Endometrial microvascular endothelial cells (primary cell): ENCODE results near the gene URB1. TPM values are rescaled to one million over a fixed set of nuclear protein-coding genes. Genes with fewer than 3 reads are reported as not detected.
"Not testable (repeated sequence)": the region's sequence is repeated elsewhere in the genome, so short reads cannot be mapped to it uniquely, and the experiment has no call there.

Source experiments
- in situ Hi-C: cut with HindIII; loops from 2 replicates; pipeline ENCODE4 v1.10.0; 2017; ENCODE audit warnings: low sequenced_read_pairs, low pct_unique_long_range_greater_than_20kb; ENCODE audit errors: inconsistent ontology term
- total RNA-seq: library from RNA; depleted of rRNA; stranded (reverse); fragments of >200 nt; gene quantifications from one replicate; pipeline ENCODE4 v1.2.3, GENCODE V29; 2015; ENCODE audit errors: inconsistent ontology term

The URB1 gene
- total RNA-seq, 1 donor from 2014 or later = 19.7 TPM

DNA sequence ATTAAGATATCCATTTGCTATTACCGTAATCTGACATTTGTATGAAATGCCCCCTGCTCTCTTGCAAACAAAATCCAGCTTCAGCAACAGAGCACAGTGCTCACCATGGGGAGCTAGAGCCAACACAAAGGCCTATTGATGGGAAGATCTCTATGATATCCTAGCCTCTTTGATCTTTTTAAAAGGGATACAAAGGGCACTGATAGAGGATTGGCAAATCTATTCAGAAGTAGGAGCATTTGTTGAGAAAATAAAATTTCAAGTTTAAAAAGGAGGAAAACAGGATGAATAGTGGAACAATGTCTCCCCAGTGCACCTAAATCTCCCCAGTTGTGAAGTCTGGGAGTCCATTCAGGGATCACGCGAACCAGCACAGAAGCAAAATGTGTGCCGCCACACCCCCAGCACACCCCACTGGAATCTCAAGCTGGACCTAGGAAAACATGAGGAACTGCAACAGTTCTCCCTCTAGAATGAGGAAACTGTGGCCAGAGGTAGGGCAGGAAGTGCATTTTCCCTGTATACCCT is 62.0 kb downstream of the URB1 start:
- in situ Hi-C loops = no loop called here

DNA sequence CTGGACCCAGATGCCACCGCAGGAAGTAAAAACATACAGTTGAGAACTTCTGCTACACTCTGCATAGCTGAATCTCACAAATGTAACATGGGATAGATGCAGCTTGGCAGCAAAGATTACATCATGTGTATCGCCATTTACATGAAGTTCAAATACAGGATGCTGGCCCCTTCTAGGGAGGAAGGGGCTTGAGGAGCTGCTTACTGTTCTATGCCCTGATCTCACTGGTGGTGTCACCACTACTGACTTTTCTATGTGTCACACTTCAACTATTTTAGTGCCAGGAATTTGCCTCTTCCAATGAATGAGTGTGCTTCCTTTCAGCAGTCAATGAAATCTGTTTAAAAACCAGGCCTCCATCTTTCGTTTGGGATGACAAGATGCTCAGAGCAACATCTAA is 63.0 kb downstream of the URB1 start:
- in situ Hi-C loops = no loop called here

GRCh38 chr21:32329331-32329730 is 63.5 kb downstream of the URB1 start:
- in situ Hi-C loops = no loop called here

GRCh38 chr21:32328595-32328994 is 64.2 kb downstream of the URB1 start:
- in situ Hi-C loops = no loop called here

GRCh38 chr21:32325706-32326105 is 67.1 kb downstream of the URB1 start:
- in situ Hi-C loops = no loop called here

GRCh38 chr21:32322676-32323075 is 70.1 kb downstream of the URB1 start:
- in situ Hi-C loops = no loop called here

GRCh38 chr21:32322103-32322502 is 70.7 kb downstream of the URB1 start:
- in situ Hi-C loops = no loop called here

DNA sequence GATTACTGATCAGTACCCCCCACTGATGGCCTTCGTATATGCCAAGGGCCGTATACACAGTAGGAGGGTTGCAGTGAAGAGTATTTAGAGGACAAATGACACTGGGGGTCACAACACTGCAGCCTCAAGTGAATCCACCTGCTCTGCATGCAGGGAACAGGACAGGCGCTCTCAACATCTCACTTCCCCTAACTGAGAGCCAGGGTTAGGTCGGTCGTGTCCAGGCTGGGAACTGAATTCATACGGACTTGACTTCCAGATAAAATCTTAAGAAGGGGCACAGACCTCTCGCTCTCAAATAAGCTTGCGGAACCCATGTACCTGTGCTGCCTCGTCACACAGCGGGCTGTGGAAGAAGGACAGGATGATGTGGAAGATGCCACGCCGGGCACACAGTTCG is 71.3 kb downstream of the URB1 start:
- in situ Hi-C loops = no loop called here

DNA sequence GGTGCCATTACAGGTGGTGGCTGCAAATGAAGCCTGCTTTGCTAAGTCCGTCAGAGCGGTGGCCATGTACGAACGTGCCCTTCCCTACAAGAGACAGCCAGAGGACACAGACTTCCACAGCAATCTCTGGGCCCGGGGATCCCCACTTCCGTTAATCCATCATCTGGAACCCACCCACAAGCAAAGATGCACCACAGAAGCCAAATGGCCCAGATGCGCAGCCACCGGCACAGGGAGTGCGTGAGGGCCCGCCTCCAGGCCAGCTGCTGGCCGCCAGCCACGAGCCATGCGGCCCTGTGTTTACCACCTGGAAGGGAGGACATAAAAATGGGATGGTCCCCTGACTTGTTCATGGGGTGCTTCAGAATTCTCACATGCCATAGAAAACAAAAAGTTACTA is 72.1 kb downstream of the URB1 start:
- in situ Hi-C loops = no loop called here

DNA sequence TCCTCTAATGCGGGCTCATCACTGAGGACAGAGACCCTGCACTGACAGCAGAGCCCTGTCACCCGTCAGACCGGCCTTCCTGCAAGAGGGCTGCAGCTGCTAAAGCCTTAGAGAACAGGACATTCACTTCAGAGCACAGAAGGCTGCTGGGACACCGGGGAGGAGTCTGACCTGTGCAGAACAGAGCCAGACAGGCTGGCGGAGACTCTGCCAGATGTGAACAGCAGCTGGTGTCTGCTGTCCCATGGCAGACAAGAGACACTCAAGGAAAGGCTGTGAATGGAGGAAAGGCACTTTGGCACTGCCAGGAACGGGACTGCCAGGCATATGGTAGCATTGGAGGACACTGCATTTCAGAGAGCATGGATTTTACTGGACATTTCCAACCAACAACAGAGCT is 72.8 kb downstream of the URB1 start:
- in situ Hi-C loops = no loop called here

DNA sequence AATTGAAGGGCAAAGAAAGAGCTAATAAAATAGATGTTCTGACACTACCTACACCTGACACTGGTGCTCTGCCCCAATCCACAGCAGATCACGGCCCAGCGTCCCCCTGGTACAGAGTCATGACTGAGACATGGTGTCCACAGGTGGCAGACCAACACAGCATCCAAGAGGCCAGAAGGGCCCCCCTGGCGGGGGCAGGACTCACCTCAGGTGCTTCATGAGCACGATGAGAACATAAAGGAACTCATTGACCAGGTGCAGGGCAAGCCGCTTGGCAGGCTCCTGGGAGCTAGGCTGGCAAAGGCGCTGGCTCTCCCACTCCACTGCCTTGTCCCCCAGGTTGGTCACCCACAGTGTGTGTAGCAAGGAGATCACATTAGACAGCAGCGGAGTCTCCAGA is 73.8 kb downstream of the URB1 start:
- in situ Hi-C loops = no loop called here

GRCh38 chr21:32317726-32318125 is 75.1 kb downstream of the URB1 start:
- in situ Hi-C loops = no loop called here

- in situ Hi-C loops = no loop called here
These were observed 76.2 kb downstream of the URB1 start for GRCh38 chr21:32316361-32317215.

- in situ Hi-C loops = no loop called here
These were observed 77.1 kb downstream of the URB1 start for GRCh38 chr21:32315511-32316281.

GRCh38 chr21:32314806-32315205 is 78.0 kb downstream of the URB1 start:
- in situ Hi-C loops = no loop called here

DNA sequence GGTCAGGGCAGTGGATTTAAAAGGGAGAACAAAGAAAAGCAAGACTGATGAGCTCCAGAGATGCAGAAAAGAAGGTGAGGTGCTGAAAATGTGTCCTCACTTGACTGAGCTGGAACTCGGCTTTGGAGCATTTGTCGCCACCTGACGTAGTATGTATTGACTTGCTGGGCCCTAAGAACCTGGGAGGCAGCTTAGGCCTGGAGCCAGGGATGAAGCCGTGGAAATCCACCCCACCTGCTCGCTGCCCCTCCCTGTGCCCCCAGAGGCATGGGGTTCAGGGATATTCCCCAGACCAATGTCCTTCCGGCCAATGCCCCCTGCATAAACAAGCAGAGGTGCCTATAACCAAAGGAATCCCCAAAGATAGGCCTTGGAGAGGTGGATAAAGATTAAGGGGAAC is 79.8 kb downstream of the URB1 start:
- in situ Hi-C loops = no loop called here

- in situ Hi-C loops = no loop called here
These were observed 80.5 kb downstream of the URB1 start for GRCh38 chr21:32312326-32312725.

GRCh38 chr21:32311621-32312020 is 81.2 kb downstream of the URB1 start:
- in situ Hi-C loops = no loop called here

- in situ Hi-C loops = not testable (repeated sequence)
These were observed 81.8 kb downstream of the URB1 start for GRCh38 chr21:32310976-32311375.

GRCh38 chr21:32309906-32310460 is 82.8 kb downstream of the URB1 start:
- in situ Hi-C loops = no loop called here
